NT2/D1 (cell line): ENCODE data around the gene LEFTY1.

Experiments
- YY1 ChIP-seq: IDR thresholded peaks from 2 replicates; pipeline ENCODE4 v1.6.1; 2011; ENCODE audit not compliant: insufficient read length, insufficient read depth
- ZNF274 ChIP-seq: IDR thresholded peaks from 2 replicates; pipeline ENCODE4 v1.6.1; 2011; ENCODE audit warnings: mild to moderate bottlenecking, low read depth, low read length

DNA sequence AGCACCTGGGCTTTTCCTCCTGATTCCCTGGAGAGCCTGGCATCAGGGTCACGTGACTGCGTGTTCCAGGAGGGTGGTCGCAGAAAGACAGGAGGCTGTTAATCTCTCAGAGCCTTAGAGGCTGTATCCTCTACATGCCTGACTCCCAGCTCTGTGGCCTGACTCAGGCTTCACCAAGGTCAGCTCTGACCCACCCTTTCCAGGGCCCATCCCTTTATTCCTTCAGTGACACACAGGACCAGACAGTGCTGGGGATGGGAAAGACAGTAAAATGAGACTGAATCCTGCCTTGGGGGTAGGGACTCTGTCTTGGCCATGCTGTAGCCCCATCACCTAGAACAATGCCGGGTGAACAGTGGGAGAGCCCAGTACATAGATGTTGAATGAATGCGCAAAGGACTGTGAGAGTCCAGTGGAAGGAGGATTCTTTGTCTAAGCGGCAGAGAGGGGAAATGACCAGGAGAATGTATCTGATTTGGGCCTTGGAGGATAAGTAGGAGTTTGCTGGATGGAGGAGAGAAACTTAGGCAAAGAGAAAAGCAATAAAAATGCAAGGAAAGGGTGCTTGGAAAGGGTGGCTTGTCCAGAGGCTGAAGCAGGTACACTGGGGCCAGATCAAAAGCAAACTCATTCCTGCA lies 46.0 kb downstream of the LEFTY1 start:
- TF ChIP-seq YY1 (no peak), ZNF274 (no peak)
